HG03139 (cell line): ENCODE results near the gene RFTN1.

Source experiments
- ATAC-seq: cut with Tn5 transposase; IDR thresholded peaks from one replicate; pipeline ENCODE4 v1.9.1; 2021; ENCODE audit not compliant: unreplicated experiment

The RFTN1 gene

GRCh38 chr3:16412192-16412800, 101.2 kb downstream of the RFTN1 start:
- no peak for ATAC-seq

GRCh38 chr3:16411441-16411840, 102.1 kb downstream of the RFTN1 start:
- no peak for ATAC-seq

- ATAC-seq = no peak
Measured at GRCh38 chr3:16410659-16411058, 102.8 kb downstream of the RFTN1 start.

GRCh38 chr3:16409032-16409431, 104.5 kb downstream of the RFTN1 start:
- ATAC-seq = no peak

GRCh38 chr3:16407366-16407765, 106.1 kb downstream of the RFTN1 start:
- ATAC-seq = no peak

- no peak for ATAC-seq
Measured at GRCh38 chr3:16406579-16406978, 106.9 kb downstream of the RFTN1 start.

- ATAC-seq = no peak
Measured at GRCh38 chr3:16406166-16406565, 107.3 kb downstream of the RFTN1 start.

GRCh38 chr3:16404349-16404895, 109.1 kb downstream of the RFTN1 start:
- no peak for ATAC-seq

GRCh38 chr3:16402451-16402850, 111.0 kb downstream of the RFTN1 start:
- no peak for ATAC-seq

GRCh38 chr3:16401273-16401672, 112.2 kb downstream of the RFTN1 start:
- ATAC-seq = no peak

- ATAC-seq = no peak
Measured at GRCh38 chr3:16400106-16400931, 113.2 kb downstream of the RFTN1 start.

GRCh38 chr3:16399473-16399872, 114.0 kb downstream of the RFTN1 start:
- no peak for ATAC-seq

- ATAC-seq = no peak
Measured at GRCh38 chr3:16398648-16399047, 114.9 kb downstream of the RFTN1 start.

- no peak for ATAC-seq
Measured at GRCh38 chr3:16396202-16396601, 117.3 kb downstream of the RFTN1 start.

GRCh38 chr3:16395212-16395611, 118.3 kb downstream of the RFTN1 start:
- ATAC-seq = no peak

- ATAC-seq = no peak
Measured at GRCh38 chr3:16394639-16395038, 118.9 kb downstream of the RFTN1 start.

GRCh38 chr3:16392717-16393116, 120.8 kb downstream of the RFTN1 start:
- no peak for ATAC-seq

GRCh38 chr3:16392065-16392464, 121.4 kb downstream of the RFTN1 start:
- ATAC-seq = no peak

- no peak for ATAC-seq
Measured at GRCh38 chr3:16390581-16390980, 122.9 kb downstream of the RFTN1 start.

GRCh38 chr3:16388850-16389441, 124.6 kb downstream of the RFTN1 start:
- ATAC-seq = no peak

GRCh38 chr3:16386561-16386960, 126.9 kb downstream of the RFTN1 start:
- no peak for ATAC-seq

GRCh38 chr3:16385151-16385550, 128.3 kb downstream of the RFTN1 start:
- ATAC-seq = no peak
